PC-3 (cell line): Measurements from ENCODE around the gene ARHGAP19. TPM values are rescaled to one million over a fixed set of nuclear protein-coding genes. Genes with fewer than 3 reads are reported as not detected.

Experiments used
- ATAC-seq: fragments of 200-7000 bp; cut with Tn5 transposase; 2 replicates; pipeline ENCODE4 v1.9.1; 2020; ENCODE audit warnings: mild to moderate bottlenecking, moderate library complexity
- BruUV-seq: library from RNA; stranded (reverse); fragments of 400-500 nt; replicated peaks from 2 replicates; lab custom pipeline; 2021; lab: Mats Ljungman, UMichigan
- CTCF ChIA-PET: fragments of 300-600 bp; sonication (Branson Sonifier 250); formaldehyde crosslinking; loops from one replicate; lab custom pipeline; 2022; ENCODE audit warnings: antibody characterized with exemption; lab: Charles Lee
- POLR2A ChIA-PET: fragments of 300-600 bp; sonication (Branson Sonifier 250); formaldehyde crosslinking; loops from one replicate; lab custom pipeline; 2022; ENCODE audit warnings: antibody characterized with exemption; ENCODE audit not compliant: unreplicated experiment; lab: Charles Lee
- DNase-seq: peaks from one replicate; pipeline ENCODE4 v3.0.0-alpha.2; 2015
- H2AFZ ChIP-seq: fragments of 300-600 bp; sonication (generic); 2 replicates; pipeline ENCODE4 v1.6.0; 2016; ENCODE audit warnings: antibody characterized with exemption, low read length
- H3F3A ChIP-seq: fragments of 300-600 bp; sonication (generic); one replicate; pipeline ENCODE4 v1.6.0; 2017; ENCODE audit warnings: antibody characterized with exemption, low read length, control low read depth, mild to moderate bottlenecking; ENCODE audit not compliant: unreplicated experiment
- H3K27ac ChIP-seq: fragments of 300-600 bp; sonication (generic); 2 replicates; pipeline ENCODE4 v1.5.1; 2016; ENCODE audit warnings: mild to moderate bottlenecking, low read length
- H3K27me3 ChIP-seq: fragments of 300-600 bp; sonication (generic); 2 replicates; pipeline ENCODE4 v1.6.1; 2016; ENCODE audit warnings: low read length, mixed read lengths
- H3K36me3 ChIP-seq: fragments of 300-600 bp; sonication (generic); 2 replicates; pipeline ENCODE4 v1.6.1; 2016; ENCODE audit warnings: low read depth, mixed run types, low read length, mixed read lengths
- H3K4me1 ChIP-seq: fragments of 300-600 bp; sonication (generic); 2 replicates; pipeline ENCODE4 v1.5.1; 2016; ENCODE audit warnings: low read length; ENCODE audit not compliant: insufficient read depth
- H3K4me2 ChIP-seq: fragments of 300-600 bp; sonication (generic); 2 replicates; pipeline ENCODE4 v1.6.0; 2016; ENCODE audit warnings: low read length
- H3K4me3 ChIP-seq: fragments of 300-600 bp; sonication (generic); 2 replicates; pipeline ENCODE4 v1.5.1; 2016; ENCODE audit warnings: mild to moderate bottlenecking, low read length, mixed read lengths
- H3K79me2 ChIP-seq: fragments of 300-600 bp; sonication (generic); 2 replicates; pipeline ENCODE4 v1.6.1; 2017; ENCODE audit warnings: low read length, mixed read lengths
- H3K9ac ChIP-seq: fragments of 300-600 bp; sonication (generic); 2 replicates; pipeline ENCODE4 v1.6.0; 2016; ENCODE audit warnings: mild to moderate bottlenecking, low read length
- H3K9me2 ChIP-seq: fragments of 300-600 bp; sonication (generic); replicated peaks from 2 replicates; pipeline ENCODE4 v1.6.1; 2016; ENCODE audit warnings: mixed run types, low read length, mixed read lengths
- H3K9me3 ChIP-seq: fragments of 300-600 bp; sonication (generic); 2 replicates; pipeline ENCODE4 v1.6.1; 2016; ENCODE audit warnings: low read length, mixed read lengths
- H4K20me1 ChIP-seq: fragments of 300-600 bp; sonication (generic); 2 replicates; pipeline ENCODE4 v1.6.1; 2016; ENCODE audit warnings: low read length, mixed read lengths
- EZH2 ChIP-seq: fragments of 300-600 bp; sonication (generic); IDR thresholded peaks from one replicate; pipeline ENCODE4 v1.6.1; 2017; ENCODE audit warnings: antibody characterized with exemption, mild to moderate bottlenecking, low read length; ENCODE audit not compliant: unreplicated experiment
- EZH2phosphoT487 ChIP-seq: fragments of 300-600 bp; sonication (generic); IDR thresholded peaks from 2 replicates; pipeline ENCODE4 v1.6.1; 2018; ENCODE audit warnings: mild to moderate bottlenecking, antibody characterized with exemption, low read length, borderline replicate concordance
- intact Hi-C: fragments of 100-400 bp; cut with micrococcal nuclease; formaldehyde crosslinking; loops from 2 replicates; pipeline ENCODE4 v1.9.0; 2023
- total RNA-seq: library from RNA; depleted of rRNA; stranded (reverse); fragments of >200 nt; gene quantifications from 2 replicates; pipeline ENCODE4 v1.2.3, GENCODE V29; 2014
- TF ChIP-seq, protein P1 (sequence below): fragments of 300-600 bp; sonication (generic); conservative IDR thresholded peaks from 2 replicates; pipeline ENCODE4 v1.5.1; 2017; ENCODE audit warnings: antibody characterized with exemption, low read depth, mild to moderate bottlenecking, low read length

Gene ARHGAP19
- total RNA-seq, 1 experiment from 2014 or later: 9.8 TPM

GRCh38 chr10:97325754-97326153 lies 33.3 kb upstream of the ARHGAP19 start:
- no TSS peak for BruUV-seq
- Histone ChIP-seq H3K4me3 (no peak overlapping the region), H2AFZ (no peak overlapping the region), H3K79me2 (peaks cover 12% of the 10 kb centered on the region; the same call in 1 of the 2 replicates), H3K9me3 (no peaks in the 10 kb centered on the region), H3K36me3 (no peaks in the 10 kb centered on the region), H3K9ac (no peak overlapping the region), H3K27ac (no peak overlapping the region), H4K20me1 (no peaks in the 10 kb centered on the region), H3K4me2 (no peak overlapping the region), H3K9me2 (no peaks in the 10 kb centered on the region), H3K4me1 (peaks cover 23% of the 10 kb centered on the region), H3F3A (no peaks in the 10 kb centered on the region), H3K27me3 (no peaks in the 10 kb centered on the region)
- no peak for ATAC-seq
- TF ChIP-seq, protein P1, sequence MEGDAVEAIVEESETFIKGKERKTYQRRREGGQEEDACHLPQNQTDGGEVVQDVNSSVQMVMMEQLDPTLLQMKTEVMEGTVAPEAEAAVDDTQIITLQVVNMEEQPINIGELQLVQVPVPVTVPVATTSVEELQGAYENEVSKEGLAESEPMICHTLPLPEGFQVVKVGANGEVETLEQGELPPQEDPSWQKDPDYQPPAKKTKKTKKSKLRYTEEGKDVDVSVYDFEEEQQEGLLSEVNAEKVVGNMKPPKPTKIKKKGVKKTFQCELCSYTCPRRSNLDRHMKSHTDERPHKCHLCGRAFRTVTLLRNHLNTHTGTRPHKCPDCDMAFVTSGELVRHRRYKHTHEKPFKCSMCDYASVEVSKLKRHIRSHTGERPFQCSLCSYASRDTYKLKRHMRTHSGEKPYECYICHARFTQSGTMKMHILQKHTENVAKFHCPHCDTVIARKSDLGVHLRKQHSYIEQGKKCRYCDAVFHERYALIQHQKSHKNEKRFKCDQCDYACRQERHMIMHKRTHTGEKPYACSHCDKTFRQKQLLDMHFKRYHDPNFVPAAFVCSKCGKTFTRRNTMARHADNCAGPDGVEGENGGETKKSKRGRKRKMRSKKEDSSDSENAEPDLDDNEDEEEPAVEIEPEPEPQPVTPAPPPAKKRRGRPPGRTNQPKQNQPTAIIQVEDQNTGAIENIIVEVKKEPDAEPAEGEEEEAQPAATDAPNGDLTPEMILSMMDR: no peak
- TF ChIP-seq EZH2phosphoT487 (no peak), EZH2 (no peak)
- POLR2A ChIA-PET: no interaction called here
- intact Hi-C loops: no loop called here
- CTCF ChIA-PET: no interaction called here
- no peak for DNase-seq

- CTCF ChIA-PET: no interaction called here
- ATAC-seq (no peak), DNase-seq (no peak)
- TF ChIP-seq, protein P1: no peak
- no peak for TF ChIP-seq EZH2
- H3F3A ChIP-seq: no peaks in the 10 kb centered on the region
- intact Hi-C loops: no loop called here
- no peaks in the 10 kb centered on the region for H4K20me1 ChIP-seq
- POLR2A ChIA-PET: no interaction called here
- no peaks in the 10 kb centered on the region for H3K9me2 ChIP-seq
- H3K27ac ChIP-seq: no peak overlapping the region
- H3K27me3 ChIP-seq: no peaks in the 10 kb centered on the region
- no peak overlapping the region for H3K9ac ChIP-seq
- H3K4me2 ChIP-seq: no peak overlapping the region
- H3K9me3 ChIP-seq: no peaks in the 10 kb centered on the region
- H3K4me1 ChIP-seq: peaks cover 19% of the 10 kb centered on the region
- no peaks in the 10 kb centered on the region for H3K79me2 ChIP-seq
- BruUV-seq: no TSS peak
- no peaks in the 10 kb centered on the region for H3K36me3 ChIP-seq
- H2AFZ ChIP-seq: no peak overlapping the region
- no peak overlapping the region for H3K4me3 ChIP-seq
Observed at GRCh38 chr10:97323501-97323900, 31.1 kb upstream of the ARHGAP19 start.

DNA sequence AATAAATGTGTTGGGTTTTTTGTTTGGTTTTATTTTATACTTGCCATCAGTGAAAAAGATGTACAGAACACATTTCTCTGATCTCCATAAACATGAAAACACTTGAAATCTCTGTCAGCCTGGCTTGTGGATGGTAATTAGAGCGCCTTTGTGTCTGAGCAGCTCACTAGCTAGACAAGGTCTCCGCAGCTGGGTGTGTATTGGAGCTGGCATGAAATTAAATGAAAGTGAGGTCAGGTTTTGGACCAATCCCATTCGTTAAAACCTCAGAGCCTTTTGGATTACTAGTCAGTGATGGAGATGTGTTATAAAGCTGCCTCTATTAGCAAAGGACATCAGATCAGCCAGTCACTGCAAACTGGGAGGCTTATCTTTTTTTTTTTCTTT lies 29.4 kb upstream of the ARHGAP19 start:
- no peak overlapping the region for H3K9ac ChIP-seq
- CTCF ChIA-PET: no interaction called here

More for the DNA sequence above, 29.4 kb upstream of the ARHGAP19 start:
- H3K79me2 ChIP-seq: no peaks in the 10 kb centered on the region
- ATAC-seq (no peak), DNase-seq (no peak)
- no peaks in the 10 kb centered on the region for H3K27me3 ChIP-seq
- no peaks in the 10 kb centered on the region for H3F3A ChIP-seq
- H3K4me2 ChIP-seq: no peak overlapping the region
- peaks cover 9% of the 10 kb centered on the region for H3K4me1 ChIP-seq
- no peak overlapping the region for H2AFZ ChIP-seq
- H3K36me3 ChIP-seq: no peaks in the 10 kb centered on the region
- POLR2A ChIA-PET: no interaction called here
- H3K27ac ChIP-seq: no peak overlapping the region
- no peaks in the 10 kb centered on the region for H4K20me1 ChIP-seq
- H3K4me3 ChIP-seq: no peak overlapping the region
- intact Hi-C loops: no loop called here
- TF ChIP-seq, protein P1: no peak
- TF ChIP-seq EZH2 (no peak), EZH2phosphoT487 (no peak)
- H3K9me3 ChIP-seq: no peaks in the 10 kb centered on the region
- H3K9me2 ChIP-seq: no peaks in the 10 kb centered on the region
- BruUV-seq: no TSS peak
